Amniotic stem cell (primary cell): ENCODE data around the gene THBS3.
"Not testable (repeated sequence)": the region's sequence is repeated elsewhere in the genome, so short reads cannot be mapped to it uniquely, and the experiment has no call there.

Experiments used
- DNase-seq: peaks from one replicate; lab custom pipeline; 2025; lab: John Stamatoyannopoulos, UW

The THBS3 gene

GRCh38 chr1:155207806-155208540 is at the start of gene THBS3:
Gene THBS3 (minus strand): TSS chr1:155207897. CDS start chr1:155207876, 21 bp downstream.
- DNase-seq, result peak; percentile 13

DNA sequence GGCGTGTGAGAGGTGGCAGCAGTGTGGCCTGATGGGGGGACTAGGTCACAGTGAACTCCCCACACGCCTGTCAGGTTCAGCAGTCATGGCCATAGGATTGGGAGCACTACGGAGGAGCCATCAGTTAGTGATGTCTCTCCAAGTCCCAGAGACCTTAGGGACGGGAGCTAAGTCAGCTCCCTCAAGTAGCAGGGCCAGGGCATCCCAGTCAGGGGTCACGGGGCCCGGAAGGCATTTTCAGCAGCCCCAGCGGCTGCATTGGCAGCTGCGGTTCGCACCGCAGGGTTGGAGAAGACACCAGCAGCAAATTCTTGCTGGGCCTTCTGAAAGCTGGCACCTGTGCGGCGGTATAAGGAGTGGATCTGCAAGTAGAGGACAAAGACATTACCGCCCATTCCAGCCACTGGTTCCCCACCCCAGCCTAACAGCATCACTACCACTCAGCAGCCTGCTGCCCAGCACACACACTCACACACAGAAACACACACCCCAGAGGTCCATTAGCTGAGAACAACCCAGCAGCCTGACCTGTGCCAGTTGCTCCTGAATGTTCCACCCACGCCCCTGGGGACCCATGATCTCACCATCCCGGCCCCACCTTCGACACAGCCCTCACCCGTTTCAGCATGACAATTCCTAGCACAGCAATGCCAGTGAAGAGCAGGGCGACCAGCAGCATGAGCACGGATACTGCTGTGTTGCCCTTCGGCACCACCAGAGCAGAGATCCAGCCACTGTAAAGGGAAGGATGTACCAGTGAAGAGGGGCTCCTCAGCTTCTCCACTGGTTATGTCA is 48.6 kb upstream of the THBS3 start:
- DNase-seq, result no peak

DNA sequence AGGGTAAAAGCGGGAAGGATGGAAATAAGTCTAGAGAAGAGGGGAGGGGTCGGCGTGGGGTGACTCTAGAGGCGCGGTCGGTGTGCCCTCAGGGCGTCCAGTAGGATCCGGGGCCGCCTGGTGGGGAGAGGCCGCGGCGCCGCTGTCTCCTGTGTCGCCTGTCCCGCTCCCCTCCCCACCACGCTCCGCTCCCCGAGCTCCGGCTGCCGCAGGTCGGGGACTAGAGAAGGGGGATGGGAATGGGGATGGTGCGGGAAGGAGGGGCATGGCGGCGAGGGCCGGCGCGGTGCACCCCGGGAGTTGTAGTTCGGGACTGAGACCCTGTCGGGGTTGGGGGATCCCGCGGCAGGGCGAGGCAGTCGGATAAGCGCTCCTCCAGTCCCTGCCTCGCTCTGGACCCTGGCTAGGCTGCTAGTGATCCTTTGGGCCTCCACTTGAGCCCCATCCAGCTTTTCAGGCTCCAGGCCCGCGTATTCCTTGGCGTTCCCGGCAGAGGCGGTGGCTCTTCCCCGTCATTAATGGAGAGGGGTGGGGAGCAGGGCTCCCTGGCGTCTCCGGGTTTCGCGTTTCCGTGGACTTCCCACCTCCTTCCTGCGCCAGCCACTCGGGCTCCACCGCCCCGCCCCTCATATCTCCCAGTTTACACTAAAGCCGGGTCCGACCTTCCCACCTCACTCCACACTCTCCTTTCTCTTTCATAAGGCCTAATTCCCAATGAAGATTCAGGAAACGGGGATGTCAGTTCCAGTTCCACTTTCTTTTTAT is 47.7 kb upstream of the THBS3 start, which contains the start of gene ENTREP3:
ENTREP3 (minus strand) TSS at position 241 of the 765 bp plus-strand sequence. CDS start 606 bp downstream, outside the sequence.
- peak; percentile 39 for DNase-seq

- no peak for DNase-seq
These were observed 47.1 kb upstream of the THBS3 start for GRCh38 chr1:155254714-155255242.

- no peak for DNase-seq
These were observed 46.6 kb upstream of the THBS3 start for GRCh38 chr1:155254228-155254713.

DNA sequence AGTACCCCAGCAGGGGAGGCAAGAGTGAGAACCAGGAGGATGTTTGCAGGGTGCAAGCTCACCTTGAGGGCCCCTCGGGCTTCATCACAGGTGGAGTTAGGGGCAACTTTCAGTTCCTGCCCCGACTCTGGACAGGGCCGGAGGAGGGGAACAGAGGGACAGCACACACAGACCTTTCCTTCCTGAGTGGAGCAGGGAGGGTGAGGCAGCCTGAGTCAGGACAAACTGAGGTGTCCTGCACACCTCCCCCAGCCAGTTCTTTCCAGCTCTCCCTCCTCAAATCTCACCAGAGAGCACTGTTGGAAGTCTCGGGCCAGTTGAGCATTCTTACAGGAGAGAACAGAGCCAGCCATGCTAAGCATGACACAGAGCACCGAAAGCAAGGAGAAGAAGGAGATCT is 46.1 kb upstream of the THBS3 start:
- no peak for DNase-seq

DNA sequence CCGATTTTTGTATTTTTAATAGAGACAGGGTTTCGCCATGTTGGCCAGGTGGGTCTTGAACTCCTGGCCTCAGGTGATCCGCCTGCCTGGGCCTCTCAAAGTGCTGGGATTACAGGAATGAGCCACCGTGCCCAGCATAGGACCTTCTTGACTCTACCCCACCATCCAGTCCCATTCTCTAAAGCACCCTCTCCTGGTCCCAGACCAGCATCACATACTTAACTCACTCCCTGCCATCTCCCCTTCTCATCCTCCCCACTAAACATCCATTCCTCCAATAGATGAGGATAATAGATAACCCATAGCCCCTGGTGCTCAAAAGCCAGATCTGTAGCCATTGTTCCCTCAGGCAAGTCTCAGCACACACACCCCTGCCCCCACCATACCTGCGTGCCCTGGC is 45.5 kb upstream of the THBS3 start:
- no peak for DNase-seq

GRCh38 chr1:155251566-155251965 is 43.9 kb upstream of the THBS3 start:
- no peak for DNase-seq

GRCh38 chr1:155250633-155251449 is 43.1 kb upstream of the THBS3 start:
- peak; percentile 90 for DNase-seq

DNA sequence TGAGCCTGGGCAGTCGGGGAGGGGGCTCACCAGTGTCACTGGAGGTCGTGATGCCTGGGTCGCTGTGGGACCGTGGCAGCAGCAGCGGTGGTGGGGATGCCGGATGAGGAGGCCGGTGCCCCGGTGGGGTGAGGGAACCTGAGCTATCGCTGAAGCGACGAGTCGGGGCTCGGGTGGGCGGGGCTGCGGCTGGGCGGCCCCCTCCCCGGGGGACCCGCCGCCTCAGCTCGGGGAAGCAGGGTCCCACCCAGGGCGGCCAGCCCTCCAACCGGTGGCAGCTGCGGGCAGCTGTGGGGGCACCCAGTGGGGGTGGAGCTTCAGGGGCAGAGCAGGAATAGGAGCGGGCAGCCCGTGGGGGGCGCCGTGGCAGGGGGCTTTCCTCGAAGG is 42.5 kb upstream of the THBS3 start:
- no peak for DNase-seq

GRCh38 chr1:155247667-155248553 is 40.2 kb upstream of the THBS3 start:
- DNase-seq, result no peak

GRCh38 chr1:155246796-155247195 is 39.1 kb upstream of the THBS3 start:
- not testable (repeated sequence) for DNase-seq

DNA sequence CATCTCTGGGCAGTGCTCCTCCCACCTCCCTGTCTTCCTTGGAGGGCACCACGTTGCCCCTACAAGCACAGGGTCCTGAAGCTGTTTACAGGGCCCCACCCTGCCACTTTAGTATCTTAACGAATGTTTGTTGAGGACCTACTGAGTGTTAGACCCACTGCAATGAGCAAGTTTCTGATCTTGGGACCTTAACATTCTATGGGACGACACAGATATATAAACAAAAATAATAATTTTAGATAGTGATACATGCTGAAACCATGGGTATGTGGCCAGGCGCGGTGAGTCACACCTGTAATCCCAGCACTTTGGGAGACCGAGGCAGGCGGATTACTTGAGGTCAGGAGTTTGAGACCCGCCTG is 37.4 kb upstream of the THBS3 start:
- no peak for DNase-seq

- DNase-seq, result peak; percentile 98
These were observed 36.9 kb upstream of the THBS3 start for GRCh38 chr1:155244368-155245162.

DNA sequence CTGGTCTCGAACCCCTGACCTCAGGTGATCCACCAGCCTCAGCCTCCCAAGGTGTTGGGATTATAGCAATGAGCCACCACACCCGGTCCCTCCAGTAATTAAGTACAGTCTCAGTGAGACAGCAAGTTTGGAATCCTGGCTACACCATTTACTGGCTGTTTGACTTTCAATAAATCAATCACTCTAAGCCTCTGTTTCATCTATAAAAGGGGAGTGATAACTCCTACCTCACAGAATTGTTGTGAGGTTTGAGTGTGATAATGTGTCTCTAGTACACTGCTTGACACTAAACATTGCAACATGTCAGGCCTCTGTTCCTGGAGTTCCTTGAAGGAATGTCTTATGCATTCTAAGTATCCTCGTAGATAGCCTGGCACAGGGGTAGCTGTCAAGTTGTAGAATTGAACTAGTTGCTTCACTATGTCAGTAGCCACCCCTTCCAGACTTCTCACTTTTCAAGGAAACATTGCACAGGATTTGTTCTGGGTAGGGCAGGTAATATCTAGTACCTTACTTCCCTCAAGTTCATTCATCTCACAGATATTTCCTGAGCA is 35.2 kb upstream of the THBS3 start:
- no peak for DNase-seq

GRCh38 chr1:155241841-155242264 is 34.2 kb upstream of the THBS3 start:
- DNase-seq, result no peak

- DNase-seq, result peak; percentile 76
These were observed 33.5 kb upstream of the THBS3 start for GRCh38 chr1:155241069-155241679.

- no peak for DNase-seq
These were observed 28.8 kb upstream of the THBS3 start for GRCh38 chr1:155236451-155236850.

- DNase-seq, result not testable (repeated sequence)
These were observed 27.7 kb upstream of the THBS3 start for GRCh38 chr1:155235375-155235774.
